Measurements from ENCODE around the gene PAM.

Gene PAM

DNA sequence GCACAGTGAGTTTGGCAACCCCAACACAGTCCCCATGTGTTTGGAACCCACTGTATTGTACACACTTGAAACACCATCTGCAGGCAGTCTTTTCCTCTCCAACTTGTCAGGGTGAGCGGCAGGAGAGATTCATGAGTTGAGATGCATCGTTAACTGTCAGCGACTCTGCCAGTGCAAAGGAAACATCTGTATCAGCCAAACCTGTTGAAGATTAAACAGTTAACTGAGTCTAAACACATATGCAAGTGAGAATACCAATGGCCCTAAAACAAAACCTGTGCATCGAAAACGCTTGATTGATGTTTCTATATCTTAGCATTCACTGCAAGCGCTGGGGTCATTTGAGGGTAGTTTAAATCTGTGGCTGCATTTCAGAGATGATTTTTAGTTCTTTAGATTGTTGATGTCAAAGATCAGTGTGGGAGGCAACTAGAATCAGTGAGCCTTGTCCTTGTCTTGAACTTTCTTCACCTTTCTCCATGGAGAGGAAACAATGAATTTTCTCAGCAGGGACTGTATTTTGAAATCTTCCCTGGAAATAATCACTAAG lies 41.3 kb upstream of the PAM start:
- H3K4me1 ChIP-seq (ENCODE audit: low read length), result no peaks in the 10 kb centered on the region
- H3K9me3 ChIP-seq (replicated peaks; ENCODE audit: insufficient read depth, low read length), result no peaks in the 10 kb centered on the region
- H2AFZ ChIP-seq (ENCODE audit: low read length), result no peak overlapping the region
- H3K9ac ChIP-seq (ENCODE audit: low read length), result no peak overlapping the region
- DNase-seq, result no peak
- H3F3A ChIP-seq (ENCODE audit: insufficient read depth, low read length), result no peaks in the 10 kb centered on the region
- no peak overlapping the region for H3K4me3 ChIP-seq (ENCODE audit: low read length)
- no peak for TF ChIP-seq EZH2phosphoT487 (IDR thresholded peaks at IDR 0.05; ENCODE audit: low read length)
- TF ChIP-seq, protein P1, sequence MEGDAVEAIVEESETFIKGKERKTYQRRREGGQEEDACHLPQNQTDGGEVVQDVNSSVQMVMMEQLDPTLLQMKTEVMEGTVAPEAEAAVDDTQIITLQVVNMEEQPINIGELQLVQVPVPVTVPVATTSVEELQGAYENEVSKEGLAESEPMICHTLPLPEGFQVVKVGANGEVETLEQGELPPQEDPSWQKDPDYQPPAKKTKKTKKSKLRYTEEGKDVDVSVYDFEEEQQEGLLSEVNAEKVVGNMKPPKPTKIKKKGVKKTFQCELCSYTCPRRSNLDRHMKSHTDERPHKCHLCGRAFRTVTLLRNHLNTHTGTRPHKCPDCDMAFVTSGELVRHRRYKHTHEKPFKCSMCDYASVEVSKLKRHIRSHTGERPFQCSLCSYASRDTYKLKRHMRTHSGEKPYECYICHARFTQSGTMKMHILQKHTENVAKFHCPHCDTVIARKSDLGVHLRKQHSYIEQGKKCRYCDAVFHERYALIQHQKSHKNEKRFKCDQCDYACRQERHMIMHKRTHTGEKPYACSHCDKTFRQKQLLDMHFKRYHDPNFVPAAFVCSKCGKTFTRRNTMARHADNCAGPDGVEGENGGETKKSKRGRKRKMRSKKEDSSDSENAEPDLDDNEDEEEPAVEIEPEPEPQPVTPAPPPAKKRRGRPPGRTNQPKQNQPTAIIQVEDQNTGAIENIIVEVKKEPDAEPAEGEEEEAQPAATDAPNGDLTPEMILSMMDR (IDR thresholded peaks at IDR 0.05; ENCODE audit: low read length), result no peak
- no peak for TF ChIP-seq EZH2 (optimal IDR thresholded peaks at IDR 0.05; ENCODE audit: low read depth, low read length)
- H4K20me1 ChIP-seq (ENCODE audit: insufficient read depth, low read length), result no peaks in the 10 kb centered on the region
- H3K27ac ChIP-seq (ENCODE audit: low read length), result no peak overlapping the region
- H3K4me2 ChIP-seq (ENCODE audit: low read depth, low read length), result no peak overlapping the region
- no peaks in the 10 kb centered on the region for H3K36me3 ChIP-seq (replicated peaks; ENCODE audit: insufficient read depth, low read length)
- no peaks in the 10 kb centered on the region for H3K79me2 ChIP-seq (ENCODE audit: low read length)
- no peaks in the 10 kb centered on the region for H3K27me3 ChIP-seq (replicated peaks; ENCODE audit: insufficient read depth, low read length)
- H3K9me2 ChIP-seq (replicated peaks; ENCODE audit: insufficient read depth, low read length), result no peaks in the 10 kb centered on the region

GRCh38 chr5:102715082-102715807 lies 39.9 kb upstream of the PAM start:
- Histone ChIP-seq H3K36me3 (replicated peaks; ENCODE audit: insufficient read depth, low read length) (no peaks in the 10 kb centered on the region), H3K9me2 (replicated peaks; ENCODE audit: insufficient read depth, low read length) (no peaks in the 10 kb centered on the region), H3F3A (ENCODE audit: insufficient read depth, low read length) (no peaks in the 10 kb centered on the region), H2AFZ (ENCODE audit: low read length) (no peak overlapping the region), H3K9ac (ENCODE audit: low read length) (no peak overlapping the region), H3K4me1 (ENCODE audit: low read length) (no peaks in the 10 kb centered on the region), H3K27me3 (replicated peaks; ENCODE audit: insufficient read depth, low read length) (no peaks in the 10 kb centered on the region), H3K9me3 (replicated peaks; ENCODE audit: insufficient read depth, low read length) (no peaks in the 10 kb centered on the region), H4K20me1 (ENCODE audit: insufficient read depth, low read length) (no peaks in the 10 kb centered on the region), H3K79me2 (ENCODE audit: low read length) (no peaks in the 10 kb centered on the region), H3K4me3 (ENCODE audit: low read length) (no peak overlapping the region), H3K27ac (ENCODE audit: low read length) (no peak overlapping the region), H3K4me2 (ENCODE audit: low read depth, low read length) (no peak overlapping the region)
- no peak for DNase-seq
- TF ChIP-seq EZH2 (optimal IDR thresholded peaks at IDR 0.05; ENCODE audit: low read depth, low read length), result no peak
- TF ChIP-seq, protein P1 (IDR thresholded peaks at IDR 0.05; ENCODE audit: low read length), result no peak
- no peak for TF ChIP-seq EZH2phosphoT487 (IDR thresholded peaks at IDR 0.05; ENCODE audit: low read length)

- Histone ChIP-seq H3K27ac (ENCODE audit: low read length) (no peak overlapping the region), H3K79me2 (ENCODE audit: low read length) (no peaks in the 10 kb centered on the region), H3K4me1 (ENCODE audit: low read length) (no peaks in the 10 kb centered on the region), H2AFZ (ENCODE audit: low read length) (no peak overlapping the region), H3K9me3 (replicated peaks; ENCODE audit: insufficient read depth, low read length) (no peaks in the 10 kb centered on the region), H3F3A (ENCODE audit: insufficient read depth, low read length) (no peaks in the 10 kb centered on the region), H3K9me2 (replicated peaks; ENCODE audit: insufficient read depth, low read length) (no peaks in the 10 kb centered on the region), H4K20me1 (ENCODE audit: insufficient read depth, low read length) (no peaks in the 10 kb centered on the region), H3K9ac (ENCODE audit: low read length) (no peak overlapping the region), H3K4me3 (ENCODE audit: low read length) (no peak overlapping the region), H3K27me3 (replicated peaks; ENCODE audit: insufficient read depth, low read length) (no peaks in the 10 kb centered on the region), H3K4me2 (ENCODE audit: low read depth, low read length) (no peak overlapping the region), H3K36me3 (replicated peaks; ENCODE audit: insufficient read depth, low read length) (no peaks in the 10 kb centered on the region)
- TF ChIP-seq EZH2 (optimal IDR thresholded peaks at IDR 0.05; ENCODE audit: low read depth, low read length) (no peak), EZH2phosphoT487 (IDR thresholded peaks at IDR 0.05; ENCODE audit: low read length) (no peak)
- TF ChIP-seq, protein P1 (IDR thresholded peaks at IDR 0.05; ENCODE audit: low read length), result no peak
- no peak for DNase-seq
Measured at GRCh38 chr5:102716017-102716416, 39.1 kb upstream of the PAM start.

Data from MM.1S (cell line).